OCI-LY7 (cell line): Measurements from ENCODE around the gene SLC4A5.

Experiments
- CTCF ChIP-seq: fragments of 200-600 bp; sonication (generic); conservative IDR thresholded peaks from 2 replicates; pipeline ENCODE4 v1.5.1; 2014; ENCODE audit warnings: mild to moderate bottlenecking, antibody characterized with exemption, low read length, moderate library complexity, mixed read lengths
- EZH2phosphoT487 ChIP-seq: fragments of 200-600 bp; sonication (generic); IDR thresholded peaks from 2 replicates; pipeline ENCODE4 v1.6.1; 2018; ENCODE audit warnings: low read depth, borderline replicate concordance, mild to moderate bottlenecking, mixed run types, antibody characterized with exemption, low read length, moderate library complexity, mixed read lengths

DNA sequence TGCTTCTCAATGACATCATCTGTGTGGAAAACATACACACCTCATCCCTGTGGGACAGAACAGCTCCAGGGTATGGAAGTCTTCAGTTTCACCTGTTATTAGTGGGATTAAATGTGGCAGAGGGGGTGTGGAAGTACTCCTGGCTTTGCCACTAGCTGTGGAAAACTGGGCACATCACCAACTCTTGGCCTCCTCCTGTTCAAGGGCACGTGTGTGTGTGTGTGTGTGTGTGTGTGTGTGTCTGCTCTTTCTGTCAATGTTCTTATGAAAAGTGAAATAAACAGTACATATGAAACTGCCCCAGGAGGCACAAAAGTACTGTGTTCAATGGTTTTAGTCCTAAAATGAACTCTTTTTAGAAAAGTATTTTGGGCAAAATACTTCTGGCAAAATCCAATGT, 78.9 kb downstream of the SLC4A5 start:
- no peak for TF ChIP-seq CTCF
- no peak for TF ChIP-seq EZH2phosphoT487
